ENCODE data around the gene ZGLP1. TPM values are rescaled to one million over a fixed set of nuclear protein-coding genes. Genes with fewer than 3 reads are reported as not detected.

Gene ZGLP1
- total RNA-seq, 1 experiment from 2014 or later, result 1.3 TPM

GRCh38 chr19:10284960-10285278 is 24.7 kb downstream of the ZGLP1 start:
- no TSS peak for BruUV-seq (replicated peaks)
- H3K27ac ChIP-seq (ENCODE audit: low read length), result no peak overlapping the region
- in situ Hi-C loops (cut with HindIII; ENCODE audit: low pct_unique_long_range_greater_than_20kb, low sequenced_read_pairs), result no loop called here

GRCh38 chr19:10284065-10284959 is 25.3 kb downstream of the ZGLP1 start:
- no TSS peak for BruUV-seq (replicated peaks)
- H3K27me3 ChIP-seq (ENCODE audit: control insufficient read depth, insufficient read depth, low read length), result no peaks in the 10 kb centered on the region
- no peak overlapping the region for H3K4me3 ChIP-seq (ENCODE audit: low read depth in 2 of 2, low read length in 2 of 2)
- ATAC-seq (no peak), DNase-seq (ENCODE audit: low read depth, low spot score) (no peak)
- no peak overlapping the region for H3K27ac ChIP-seq (ENCODE audit: low read length)
- ChIA-PET CTCF (no interaction called here), POLR2A (no interaction called here)
- H3K4me1 ChIP-seq (ENCODE audit: control insufficient read depth, insufficient read depth, low read length), result peaks cover 17% of the 10 kb centered on the region; the same call in 1 of the 2 replicates
- H3K9me3 ChIP-seq (ENCODE audit: control insufficient read depth, insufficient read depth, low read depth, low read length), result no peaks in the 10 kb centered on the region
- in situ Hi-C loops (cut with HindIII; ENCODE audit: low pct_unique_long_range_greater_than_20kb, low sequenced_read_pairs), result no loop called here
- H3K36me3 ChIP-seq (ENCODE audit: control insufficient read depth, insufficient read depth, low read length), result 0 out of 2 replicates have a peak, but pooled peaks cover 2% of the 10 kb centered on the region
- intact Hi-C loops (cut with micrococcal nuclease; ENCODE audit: unreplicated experiment), result no loop called here
- no peak for TF ChIP-seq POLR2AphosphoS5 (IDR thresholded peaks at IDR 0.05; ENCODE audit: low read depth, low read length)
- TF ChIP-seq REST (IDR thresholded peaks at IDR 0.05; ENCODE audit: insufficient read depth in 1 of 2, low read depth in 2 of 2, low read length in 1 of 2), result no peak
- TF ChIP-seq SIN3A (IDR thresholded peaks at IDR 0.05; ENCODE audit: borderline replicate concordance, insufficient read depth, low read depth, low read length), result no peak
- TF ChIP-seq CTCF (IDR thresholded peaks at IDR 0.05), result no peak
- TF ChIP-seq TCF7L2 (IDR thresholded peaks at IDR 0.05; ENCODE audit: low read depth, low read length), result no peak

More at GRCh38 chr19:10284960-10285278, 24.7 kb downstream of the ZGLP1 start:
- H3K27me3 ChIP-seq (ENCODE audit: control insufficient read depth, insufficient read depth, low read length), result no peaks in the 10 kb centered on the region
- ChIA-PET POLR2A (no interaction called here), CTCF (no interaction called here)
- ATAC-seq (no peak), DNase-seq (ENCODE audit: low read depth, low spot score) (no peak)
- TF ChIP-seq TCF7L2 (IDR thresholded peaks at IDR 0.05; ENCODE audit: low read depth, low read length), result no peak
- no peak for TF ChIP-seq SIN3A (IDR thresholded peaks at IDR 0.05; ENCODE audit: borderline replicate concordance, insufficient read depth, low read depth, low read length)
- no peak for TF ChIP-seq REST (IDR thresholded peaks at IDR 0.05; ENCODE audit: insufficient read depth in 1 of 2, low read depth in 2 of 2, low read length in 1 of 2)
- TF ChIP-seq POLR2AphosphoS5 (IDR thresholded peaks at IDR 0.05; ENCODE audit: low read depth, low read length), result no peak
- TF ChIP-seq CTCF (IDR thresholded peaks at IDR 0.05), result no peak
- intact Hi-C loops (cut with micrococcal nuclease; ENCODE audit: unreplicated experiment), result no loop called here
- 0 out of 2 replicates have a peak, but pooled peaks cover 2% of the 10 kb centered on the region for H3K36me3 ChIP-seq (ENCODE audit: control insufficient read depth, insufficient read depth, low read length)
- H3K9me3 ChIP-seq (ENCODE audit: control insufficient read depth, insufficient read depth, low read depth, low read length), result no peaks in the 10 kb centered on the region
- no peak overlapping the region for H3K4me3 ChIP-seq (ENCODE audit: low read depth in 2 of 2, low read length in 2 of 2)
- H3K4me1 ChIP-seq (ENCODE audit: control insufficient read depth, insufficient read depth, low read length), result peaks cover 17% of the 10 kb centered on the region; the same call in 1 of the 2 replicates

Measured in Panc1 (cell line).